Glomerular endothelial cell (primary cell): ENCODE results near the gene CDKN2D. TPM values are rescaled to one million over a fixed set of nuclear protein-coding genes. Genes with fewer than 3 reads are reported as not detected.
"Not testable (repeated sequence)": the region's sequence is repeated elsewhere in the genome, so short reads cannot be mapped to it uniquely, and the experiment has no call there.

ENCODE experiments used
- DNase-seq: peaks from one replicate; pipeline ENCODE4 v3.0.0-alpha.2; 2011; ENCODE audit warnings: low read depth, low spot score; ENCODE audit errors: extremely low read depth
- total RNA-seq: library from RNA; depleted of rRNA; stranded (reverse); fragments of >200 nt; gene quantifications from 2 replicates; pipeline ENCODE4 v1.2.3, GENCODE V29; 2015

CDKN2D gene
- total RNA-seq, 1 donor from 2014 or later = 4.8 TPM

DNA sequence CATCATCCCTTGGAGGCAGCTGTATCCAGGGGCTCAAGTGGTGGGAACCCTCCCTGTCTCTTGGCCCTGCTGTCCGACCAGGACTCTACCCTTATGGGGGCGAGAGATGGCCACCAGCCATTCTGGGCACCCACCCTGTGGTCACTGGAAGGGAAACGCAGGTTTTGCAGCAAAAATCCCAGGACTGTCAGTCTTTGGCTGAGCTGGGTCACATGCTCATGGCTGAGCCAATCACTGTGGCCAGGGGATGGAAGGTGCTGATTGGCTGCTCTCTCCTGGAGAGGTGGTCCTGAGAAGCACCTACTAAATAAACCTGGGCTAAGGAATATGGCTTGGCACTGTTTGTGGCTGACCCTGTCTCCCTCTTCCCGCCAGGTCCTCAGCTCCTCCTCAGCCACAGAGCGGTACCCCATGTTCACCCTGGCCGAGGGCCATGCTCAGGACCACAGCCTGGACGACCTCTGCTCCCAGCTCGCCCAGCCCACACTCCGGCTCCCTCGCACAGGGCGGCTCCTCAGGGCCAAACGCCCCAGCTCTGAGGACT is 16.2 kb downstream of the CDKN2D start:
- no peak for DNase-seq

DNA sequence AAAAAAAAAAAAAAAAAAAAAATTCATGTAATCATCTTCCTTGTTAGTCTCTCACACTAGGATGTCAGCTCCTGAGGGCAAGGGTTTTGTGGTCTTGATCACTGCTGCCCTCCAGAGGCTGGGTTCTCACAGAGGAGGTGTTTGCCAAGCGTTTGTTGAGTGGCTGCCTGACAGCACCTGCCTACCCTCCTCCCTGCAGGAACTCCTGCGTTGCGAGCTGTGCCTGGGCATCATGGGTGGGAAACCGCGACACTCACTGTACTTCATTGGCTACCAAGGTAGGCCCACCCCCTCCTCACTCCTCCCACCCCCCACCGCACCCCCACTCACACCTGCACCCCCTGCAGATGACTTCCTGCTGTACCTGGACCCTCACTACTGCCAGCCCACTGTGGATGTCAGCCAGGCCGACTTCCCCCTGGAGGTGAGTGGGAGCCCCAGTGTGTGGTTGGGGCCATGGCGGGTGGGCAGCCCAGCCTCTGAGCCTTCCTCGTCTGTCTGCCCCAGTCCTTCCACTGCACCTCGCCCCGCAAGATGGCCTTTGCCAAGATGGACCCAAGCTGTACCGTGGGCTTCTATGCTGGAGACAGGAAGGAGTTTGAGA is 17.0 kb downstream of the CDKN2D start:
- DNase-seq = no peak

DNA sequence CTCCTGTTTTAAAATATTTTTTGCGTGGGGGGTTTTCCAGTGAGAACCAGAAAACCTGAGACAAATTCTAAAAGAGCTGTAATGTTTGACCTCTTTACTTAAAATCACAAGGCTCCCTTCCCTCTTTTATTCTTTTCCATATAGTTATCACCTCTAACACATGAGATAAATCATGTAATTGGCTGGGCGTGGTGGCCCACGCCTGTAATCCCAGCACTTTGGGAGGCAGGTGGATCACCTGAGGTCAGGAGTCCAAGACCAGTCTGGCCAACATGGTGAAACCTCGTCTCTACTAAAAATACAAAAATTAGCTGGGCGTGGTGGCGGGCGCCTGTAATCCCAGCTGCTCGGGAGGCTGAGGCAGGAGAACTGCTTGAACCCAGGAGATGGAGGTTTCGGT is 17.8 kb downstream of the CDKN2D start:
- not testable (repeated sequence) for DNase-seq

DNA sequence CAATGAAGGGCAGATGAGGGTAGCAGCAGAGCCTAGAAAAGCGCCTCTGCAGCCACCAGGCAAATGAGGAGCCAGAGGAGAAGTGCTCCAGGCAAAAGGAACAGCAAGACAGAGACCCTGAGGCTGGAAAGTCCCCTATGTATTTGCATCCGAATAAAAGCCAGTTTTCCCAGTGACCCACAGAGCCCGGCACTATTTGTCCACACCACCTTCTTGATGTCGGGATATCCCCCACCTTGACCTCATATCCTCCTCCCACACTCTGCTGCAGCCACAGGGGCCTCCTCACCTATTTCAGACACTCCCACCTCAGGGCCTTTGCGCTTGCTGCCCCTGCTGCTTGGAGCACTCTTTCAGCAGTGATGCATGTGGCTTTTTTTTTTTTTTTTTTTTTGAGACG is 18.4 kb downstream of the CDKN2D start:
- DNase-seq = no peak

DNA sequence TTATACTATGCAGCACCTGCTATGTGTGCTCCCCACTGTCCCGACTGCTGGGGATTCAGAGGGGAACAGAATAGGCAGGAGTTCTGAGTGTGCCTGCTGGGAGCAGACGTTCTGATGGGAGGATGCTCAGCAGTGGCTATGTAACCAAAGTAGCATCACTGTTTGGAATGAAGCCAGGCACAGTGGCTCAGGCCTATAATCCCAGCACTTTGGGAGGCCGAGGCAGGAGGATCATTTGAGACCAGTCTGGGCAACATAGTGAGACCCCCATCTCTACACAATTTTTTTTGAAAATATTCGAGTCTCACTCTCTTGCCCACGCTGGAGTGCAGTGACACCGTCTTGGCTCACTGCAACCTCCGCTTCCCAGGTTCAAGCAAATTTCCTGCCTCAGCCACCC is 19.0 kb downstream of the CDKN2D start:
- DNase-seq = no peak

DNA sequence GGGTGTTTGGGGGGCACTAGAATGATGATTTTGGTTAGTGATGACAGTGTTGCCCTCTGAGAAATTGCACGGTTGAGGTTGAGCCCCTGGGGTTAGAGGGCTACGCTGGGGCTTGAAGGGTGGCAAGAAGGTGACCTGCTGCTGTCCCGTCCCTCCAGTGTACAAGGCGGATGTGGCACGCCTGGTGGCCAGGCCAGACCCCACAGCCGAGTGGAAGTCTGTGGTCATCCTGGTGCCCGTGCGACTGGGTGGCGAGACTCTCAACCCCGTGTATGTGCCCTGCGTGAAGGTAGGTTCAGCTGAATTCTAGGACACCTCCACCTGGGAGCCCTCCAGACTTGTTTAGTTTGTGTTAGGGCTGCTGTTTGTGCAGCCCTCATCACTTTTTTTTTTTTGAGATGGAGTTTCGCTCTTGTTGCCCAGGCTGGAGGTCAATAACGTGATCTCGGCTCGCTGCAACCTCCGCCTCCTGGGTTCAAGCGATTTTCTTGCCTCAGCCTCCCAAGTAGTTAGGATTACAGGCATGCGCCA is 20.0 kb downstream of the CDKN2D start:
- DNase-seq = no peak

DNA sequence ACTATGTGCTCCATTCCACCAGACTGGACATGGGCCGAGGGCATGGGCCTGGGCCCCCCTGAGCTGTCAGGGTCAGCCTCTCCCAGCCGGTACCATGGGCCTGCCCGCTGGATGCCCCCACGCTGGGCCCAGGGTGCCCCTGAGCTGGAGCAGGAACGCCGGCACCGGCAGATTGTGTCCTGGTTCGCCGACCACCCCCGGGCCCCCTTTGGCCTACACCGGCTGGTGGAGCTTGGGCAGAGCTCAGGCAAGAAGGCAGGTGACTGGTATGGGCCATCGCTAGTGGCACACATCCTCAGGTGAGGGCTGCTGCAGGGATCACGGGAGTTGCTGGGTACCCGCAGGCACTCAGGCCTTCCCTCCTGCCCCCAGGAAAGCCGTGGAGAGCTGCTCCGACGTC is 22.0 kb downstream of the CDKN2D start:
- no peak for DNase-seq

DNA sequence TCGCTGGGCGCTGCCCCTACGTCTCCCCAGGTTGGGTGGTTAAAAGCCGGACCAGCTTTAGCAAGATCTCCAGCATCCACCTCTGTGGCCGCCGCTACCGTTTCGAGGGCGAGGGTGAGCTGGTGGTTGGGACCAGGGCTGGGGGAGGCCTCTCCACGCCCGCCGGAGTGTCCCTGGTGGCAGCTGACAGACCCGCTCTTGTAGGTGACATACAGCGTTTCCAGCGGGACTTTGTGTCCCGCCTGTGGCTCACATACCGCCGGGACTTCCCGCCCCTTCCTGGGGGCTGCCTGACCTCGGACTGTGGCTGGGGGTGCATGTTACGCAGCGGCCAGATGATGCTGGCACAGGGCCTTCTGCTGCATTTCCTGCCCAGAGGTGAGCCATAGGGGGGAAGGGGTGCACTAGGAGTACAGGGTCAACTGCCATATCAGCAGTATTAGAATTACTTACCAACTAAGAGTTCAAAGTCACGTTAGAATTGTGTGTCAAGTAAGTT is 24.0 kb downstream of the CDKN2D start:
- DNase-seq = no peak

DNA sequence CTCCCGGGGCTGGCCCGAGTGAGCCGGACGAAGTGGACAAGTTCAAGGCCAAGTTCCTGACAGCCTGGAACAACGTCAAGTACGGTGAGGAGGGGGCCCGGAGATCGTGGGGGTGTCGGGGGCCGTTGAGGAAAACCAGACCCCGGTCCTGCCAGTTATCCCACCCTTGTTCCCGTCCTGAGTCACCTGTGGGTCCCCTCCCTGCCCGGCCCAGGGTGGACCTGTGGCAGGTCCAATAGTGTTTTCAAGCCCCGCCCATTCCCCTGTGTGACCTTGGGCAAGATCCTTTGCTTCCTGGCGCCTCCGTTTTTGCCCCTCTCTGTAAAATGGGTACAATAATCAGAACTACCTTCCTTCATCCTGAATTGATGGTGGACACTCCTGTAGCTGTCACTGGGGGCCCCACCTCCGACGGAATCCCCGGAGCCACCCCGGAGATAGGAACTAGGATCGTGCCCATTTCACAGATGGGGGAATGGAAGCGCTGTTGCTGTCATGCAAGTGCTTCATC is 24.5 kb downstream of the CDKN2D start:
- no peak for DNase-seq

DNA sequence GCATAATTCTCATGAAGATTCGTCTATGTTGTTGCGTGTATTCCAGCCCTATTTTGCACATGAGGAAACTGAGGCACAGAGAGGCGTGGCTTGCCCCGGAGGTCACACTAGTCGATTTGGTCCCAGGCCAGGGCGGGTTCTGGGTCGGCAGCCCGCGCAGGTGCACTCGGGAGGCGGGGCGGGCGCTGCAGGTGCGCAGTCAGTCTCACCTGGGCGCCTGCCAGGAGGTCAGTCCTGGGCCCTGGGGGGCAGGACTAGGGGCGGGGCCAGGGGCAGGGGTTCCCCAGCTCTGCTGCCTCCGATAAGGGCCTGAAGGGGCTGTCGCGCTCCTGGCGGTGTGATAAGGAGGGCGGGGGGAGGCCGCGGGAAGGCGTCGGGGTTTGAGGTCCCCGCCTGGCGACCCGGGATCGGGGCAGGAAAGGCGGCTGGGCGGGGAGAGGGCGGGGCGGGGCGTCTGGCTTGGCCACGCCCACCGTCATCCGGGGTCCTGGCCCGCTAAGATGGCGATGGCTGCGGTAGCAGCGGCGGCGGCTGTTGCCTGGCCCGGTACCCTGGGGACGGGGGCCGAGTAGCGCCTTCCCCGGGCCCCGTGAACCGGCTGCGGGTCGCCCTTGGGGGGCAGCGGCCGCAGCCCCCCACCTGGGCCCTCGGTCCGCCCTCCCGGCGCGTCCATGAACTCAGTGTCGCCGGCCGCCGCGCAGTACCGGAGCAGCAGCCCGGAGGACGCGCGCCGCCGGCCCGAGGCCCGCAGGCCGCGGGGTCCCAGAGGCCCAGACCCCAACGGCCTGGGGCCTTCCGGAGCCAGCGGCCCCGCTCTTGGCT is 25.1 kb downstream of the CDKN2D start, which contains the start of gene ATG4D:
TSS of gene ATG4D (plus strand) at position 485 of the 822 bp plus-strand sequence. CDS start at position 672, 187 bp downstream.
- no peak for DNase-seq

DNA sequence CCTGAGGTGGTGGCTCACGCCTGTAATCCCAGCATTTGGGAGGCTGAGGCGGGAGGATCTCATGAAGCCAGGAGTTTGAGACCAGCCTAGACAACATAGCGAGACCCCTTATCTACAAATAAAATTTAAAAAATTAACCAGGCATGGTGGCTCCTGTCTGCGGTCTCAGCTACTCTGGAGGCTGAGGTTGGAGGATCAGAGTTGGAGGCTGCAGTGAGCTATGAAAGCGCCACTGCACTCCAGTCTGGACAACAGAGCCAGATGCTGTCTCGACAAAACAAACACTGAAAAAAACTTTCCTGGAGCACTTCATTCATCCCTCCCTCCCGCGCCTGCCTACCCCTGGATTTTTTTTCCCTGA is 25.7 kb downstream of the CDKN2D start:
- no peak for DNase-seq

DNA sequence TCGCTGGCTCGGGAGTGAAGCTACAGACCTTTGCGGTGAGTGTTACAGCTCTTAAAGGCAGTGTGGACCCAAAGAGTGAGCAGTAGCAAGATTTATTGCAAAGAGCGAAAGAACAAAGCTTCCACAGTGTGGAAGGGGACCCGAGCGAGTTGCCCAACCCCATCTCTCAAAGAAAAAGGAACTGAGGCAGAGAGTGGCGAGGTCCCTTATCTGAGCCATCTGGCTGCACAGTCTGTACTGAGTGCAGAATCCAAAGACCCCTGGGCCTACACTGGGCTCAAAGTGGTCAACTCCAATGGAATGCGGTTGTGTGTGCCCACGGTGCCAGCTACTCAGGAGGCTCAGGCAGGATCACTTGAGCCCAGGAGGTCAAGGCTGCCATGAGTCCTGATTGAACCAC is 29.8 kb downstream of the CDKN2D start:
- not testable (repeated sequence) for DNase-seq

DNA sequence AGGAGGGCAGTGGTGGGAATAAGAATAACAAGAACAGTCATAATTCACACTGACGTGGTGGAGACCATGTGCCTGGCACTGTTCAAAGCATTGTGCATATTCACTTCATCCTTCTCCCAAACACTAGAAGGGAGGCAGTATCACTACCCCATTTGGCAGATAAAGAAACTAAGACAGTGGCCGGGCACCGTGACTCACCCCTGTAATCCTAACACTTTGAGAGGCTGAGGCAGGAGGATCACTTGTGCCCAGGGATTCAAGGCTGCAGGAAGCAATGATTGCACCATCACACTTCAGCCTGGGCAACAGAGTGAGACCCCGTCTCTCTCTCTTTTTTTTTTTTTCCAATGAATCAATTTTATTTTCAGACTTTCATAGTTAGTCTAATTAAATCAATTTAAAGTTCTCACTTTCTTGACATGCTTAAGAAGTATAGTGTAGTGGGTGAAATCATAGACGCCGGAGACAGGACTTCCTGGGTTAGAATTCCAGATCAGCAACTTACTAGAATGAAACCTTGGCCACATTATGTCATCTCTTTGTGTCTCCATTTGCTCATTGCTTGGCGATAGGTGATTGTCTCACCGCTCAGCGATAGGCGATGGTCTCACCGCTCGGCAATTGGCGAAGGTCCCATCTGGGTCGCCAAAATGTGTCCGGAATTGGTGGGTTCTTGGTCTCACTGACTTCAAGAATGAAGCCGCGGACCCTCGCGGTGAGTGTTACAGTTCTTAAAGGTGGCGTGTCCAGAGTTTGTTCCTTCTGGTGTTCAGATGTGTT is 30.4 kb downstream of the CDKN2D start:
- no peak for DNase-seq

DNA sequence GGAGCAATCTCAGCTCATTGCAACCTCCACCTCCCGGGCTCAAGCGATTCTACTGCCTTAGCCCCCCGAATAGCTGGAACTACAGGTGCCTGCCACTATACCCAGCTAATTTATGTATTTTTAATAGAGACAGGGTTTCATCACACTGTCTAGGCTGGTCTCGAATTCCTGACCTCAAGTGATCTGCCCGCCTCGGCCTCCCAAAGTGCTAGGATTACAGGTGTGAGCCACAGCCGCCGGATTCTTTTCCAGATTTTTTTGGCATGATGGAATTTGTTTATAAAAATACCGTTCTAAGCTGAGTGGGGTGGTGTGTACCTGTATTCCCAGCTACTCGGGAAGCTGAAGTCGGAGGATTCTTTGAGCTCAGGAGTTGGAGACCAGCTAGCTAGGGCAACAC is 31.1 kb downstream of the CDKN2D start:
- DNase-seq = no peak

DNA sequence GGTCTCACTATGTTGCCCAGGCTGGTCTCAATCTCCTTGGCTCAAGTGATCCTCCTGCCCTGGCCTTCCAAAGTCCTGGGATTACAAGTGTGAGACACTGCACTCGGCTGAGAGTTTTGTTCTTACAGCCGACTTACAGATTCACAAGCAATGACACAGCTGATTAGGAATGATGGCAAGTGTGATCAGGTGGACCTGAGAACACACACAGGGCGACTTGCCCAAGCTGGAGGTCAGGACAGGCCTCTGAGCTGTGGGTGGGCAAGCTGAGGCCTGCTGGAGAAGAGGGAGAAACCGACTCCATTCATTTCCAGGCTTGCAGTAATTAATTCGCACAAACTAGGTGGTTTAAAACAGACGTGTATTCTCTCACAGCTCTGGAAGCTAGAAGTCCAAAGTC is 33.2 kb downstream of the CDKN2D start:
- no peak for DNase-seq

DNA sequence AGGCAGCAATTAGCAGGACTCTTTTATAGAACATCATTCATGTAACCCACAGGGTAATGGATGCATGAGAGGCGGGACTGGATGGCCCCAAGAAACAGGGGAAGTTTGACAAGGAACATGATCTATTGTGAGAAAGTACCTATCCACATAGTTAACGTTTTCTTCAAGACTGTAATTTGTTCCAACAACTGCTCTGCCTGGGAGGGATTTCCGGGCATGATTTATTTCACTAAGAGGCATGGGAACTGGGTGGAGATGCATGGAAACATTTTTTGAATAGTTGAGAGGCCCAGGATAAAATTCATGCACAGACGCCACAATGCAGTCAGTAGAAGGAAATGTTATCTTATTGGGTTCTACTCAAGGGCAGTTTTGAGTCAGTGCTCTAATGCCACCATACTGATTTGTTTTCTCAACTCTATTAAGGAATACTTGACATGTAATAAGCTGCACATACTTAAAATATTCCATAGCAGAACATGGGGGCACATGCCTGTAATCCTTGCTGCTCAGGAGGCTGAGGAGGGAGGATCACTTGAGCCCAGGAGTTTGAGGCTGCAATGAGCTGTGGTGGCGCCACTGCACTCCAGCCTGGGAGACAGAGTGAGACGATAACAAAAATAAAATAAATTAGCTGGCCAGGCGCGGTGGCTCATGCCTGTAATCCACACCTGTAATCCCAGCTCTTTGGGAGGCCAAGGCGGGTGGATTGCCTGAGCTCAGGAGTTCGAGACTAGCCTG is 35.0 kb downstream of the CDKN2D start:
- DNase-seq = no peak

DNA sequence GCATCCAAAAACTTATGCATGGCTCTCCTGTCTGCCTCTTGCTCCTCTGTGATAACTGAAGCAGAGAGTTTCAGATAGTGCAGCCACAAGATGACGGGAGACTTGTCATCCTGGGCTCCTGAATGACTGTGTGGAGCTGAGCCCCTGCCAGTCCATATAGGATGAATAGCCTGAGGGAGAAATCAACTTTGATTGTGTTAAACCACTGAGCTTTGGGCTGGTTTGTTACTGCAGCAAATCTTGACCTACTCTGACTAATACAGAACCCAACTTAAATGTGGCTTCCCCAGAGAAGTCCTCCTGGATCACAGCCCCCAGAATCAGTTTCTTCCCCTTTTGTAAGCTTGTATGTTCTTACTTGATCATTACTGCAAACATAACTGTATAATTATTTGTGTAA is 36.3 kb downstream of the CDKN2D start:
- DNase-seq = no peak

DNA sequence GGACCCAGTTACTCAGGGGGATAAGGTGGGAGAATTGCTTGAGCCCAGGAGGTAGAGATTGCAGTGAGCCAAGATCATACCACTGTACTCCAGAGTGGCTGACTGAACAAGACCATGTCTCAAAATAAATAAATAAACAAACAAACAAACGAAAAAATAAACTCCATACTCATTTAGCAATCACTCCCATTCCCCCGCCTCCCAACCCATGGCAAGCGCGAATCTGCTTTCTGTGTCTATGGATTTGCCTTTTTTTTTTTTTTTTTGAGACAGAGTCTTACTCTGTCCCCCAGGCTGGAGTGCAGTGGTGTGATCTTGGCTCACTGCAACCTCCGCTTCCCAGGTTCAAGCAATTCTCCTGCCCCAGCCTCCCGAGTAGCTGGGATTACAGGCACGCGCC is 41.9 kb downstream of the CDKN2D start:
- not testable (repeated sequence) for DNase-seq

DNA sequence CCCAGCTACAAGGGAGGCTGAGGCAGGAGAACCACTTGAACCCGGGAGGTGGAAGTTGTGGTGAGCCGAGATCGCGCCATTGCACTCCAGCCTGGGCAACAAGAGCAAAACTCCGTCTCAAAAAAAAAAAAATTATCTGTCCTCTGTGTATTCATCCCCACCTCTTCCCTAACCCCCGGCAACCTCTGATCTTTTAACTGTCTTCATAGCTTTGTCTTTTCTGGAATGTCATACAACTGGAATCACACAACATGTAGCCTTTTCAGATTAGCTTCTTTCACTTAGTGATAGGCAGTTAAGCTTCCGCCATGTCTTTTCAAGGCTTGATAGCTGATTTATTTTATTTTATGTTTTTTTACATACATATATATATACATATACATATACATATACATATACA is 43.1 kb downstream of the CDKN2D start:
- no peak for DNase-seq

DNA sequence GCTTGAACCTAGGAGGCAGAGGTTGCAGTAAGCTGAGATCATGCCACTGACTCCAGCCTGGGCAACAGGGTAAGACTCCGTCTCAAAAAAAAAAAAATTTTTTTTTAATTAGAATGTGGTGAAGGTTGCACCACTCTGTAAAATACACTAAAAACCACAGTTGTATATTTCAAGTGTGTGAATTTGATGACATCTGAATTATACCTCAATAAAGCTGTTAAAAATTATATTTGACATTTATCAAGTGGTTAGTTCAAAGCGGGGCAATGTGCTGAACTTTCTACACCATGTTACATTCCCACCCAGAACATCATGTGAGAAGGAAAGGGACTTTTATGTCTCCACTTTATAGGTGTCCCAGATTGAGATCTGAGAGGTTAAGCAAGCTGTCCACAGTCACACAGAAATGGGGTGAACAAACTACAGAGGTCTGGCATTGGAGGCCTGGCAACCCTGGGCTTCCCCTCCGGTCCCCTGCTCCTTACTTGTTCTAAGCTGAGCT is 45.6 kb downstream of the CDKN2D start:
- DNase-seq = no peak
